ENCODE results near the gene GPR173. TPM values are rescaled to one million over a fixed set of nuclear protein-coding genes. Genes with fewer than 3 reads are reported as not detected.

The GPR173 gene
- polyA plus RNA-seq, 10 donors, result 5.1 to 14.4 (median 7.3) TPM

DNA sequence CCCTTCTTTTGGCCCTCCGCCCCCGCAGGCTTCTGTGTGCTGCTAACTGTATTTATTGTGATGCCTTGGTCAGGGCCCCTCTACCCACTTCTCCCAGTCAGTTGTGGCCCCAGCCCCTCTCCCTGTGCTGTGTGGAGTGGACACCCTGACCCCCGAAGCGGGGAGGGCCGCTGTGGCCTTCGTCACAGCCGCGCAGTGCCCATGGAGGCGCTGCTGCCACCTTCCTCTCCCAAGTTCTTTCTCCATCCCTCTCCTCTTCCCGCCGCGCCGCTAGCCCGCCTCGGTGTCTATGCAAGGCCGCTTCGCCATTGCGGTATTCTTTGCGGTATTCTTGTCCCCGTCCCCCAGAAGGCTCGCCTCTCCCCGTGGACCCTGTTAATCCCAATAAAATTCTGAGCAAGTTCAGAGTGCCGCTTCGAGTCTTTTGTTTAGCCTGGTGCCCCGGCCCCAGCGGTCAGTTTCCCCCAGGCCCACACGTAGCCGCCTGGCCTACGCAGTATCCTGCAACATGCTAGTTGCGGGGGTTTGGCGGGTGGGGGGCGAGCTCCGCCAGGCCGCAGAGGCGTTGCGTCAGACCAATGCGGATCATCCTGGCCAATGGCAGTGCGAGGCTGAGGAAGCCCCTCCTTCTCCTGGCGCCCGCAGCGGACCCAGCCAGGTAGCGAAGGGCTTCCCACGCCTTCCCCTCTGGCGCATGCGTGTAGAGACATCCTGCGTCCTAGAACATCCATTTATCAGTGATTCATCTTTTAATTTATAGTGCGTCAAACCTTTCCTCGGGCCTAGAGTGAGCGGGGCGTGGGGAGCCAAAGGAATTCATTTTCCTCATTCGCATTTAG, 39.8 kb downstream of the GPR173 start:
- DNase-seq, result peak; percentile 76 to 88 (median 80)

DNA sequence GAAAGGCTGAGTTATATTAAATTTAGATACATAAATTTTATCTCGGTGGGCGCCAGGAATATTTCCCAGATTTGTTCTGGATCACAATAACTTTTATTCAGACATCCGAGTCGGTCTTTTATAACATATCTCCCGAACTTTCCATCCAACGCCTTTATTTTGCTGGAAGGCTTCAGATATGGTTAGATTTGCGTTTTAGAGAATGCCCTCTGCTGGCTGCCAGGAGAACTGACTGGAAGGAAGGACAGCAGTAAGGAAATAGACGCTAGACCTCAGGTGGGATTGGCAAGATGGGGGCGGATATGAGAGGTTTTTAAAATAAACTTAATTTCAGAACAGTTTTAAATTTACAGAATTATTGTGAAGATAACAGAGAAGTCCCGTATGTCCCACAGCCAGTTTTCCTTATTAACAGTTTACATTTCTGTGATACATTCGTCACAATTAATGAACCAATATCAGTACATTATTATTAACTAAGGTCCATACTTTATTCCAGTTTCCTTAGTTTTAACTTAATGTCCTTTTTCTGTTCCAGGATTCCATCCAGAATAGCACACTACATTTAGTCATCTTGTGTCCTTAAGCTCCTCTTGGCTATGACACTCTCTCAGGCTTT, 40.7 kb downstream of the GPR173 start:
- DNase-seq, result peak; percentile 56 to 75 (median 59)

DNA sequence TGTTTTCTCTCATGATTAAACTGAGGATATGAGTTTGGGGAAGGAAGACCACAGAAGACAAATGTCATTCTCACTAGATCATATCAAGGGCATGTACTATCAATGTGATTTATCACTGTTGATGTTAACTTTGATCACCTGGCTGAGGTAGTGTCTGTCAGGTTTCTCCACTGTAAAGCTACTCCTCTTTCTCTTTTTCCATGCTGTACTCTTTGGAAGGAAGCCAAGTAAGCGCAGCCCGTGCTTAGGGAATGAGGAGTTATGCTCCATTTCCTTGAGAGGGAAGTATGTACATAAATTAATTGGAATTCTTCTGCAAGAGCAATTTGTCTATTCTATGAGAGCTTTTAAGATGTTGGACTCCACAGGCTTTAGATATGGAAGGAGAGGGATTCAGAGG, 41.3 kb downstream of the GPR173 start:
- DNase-seq, result no peak

DNA sequence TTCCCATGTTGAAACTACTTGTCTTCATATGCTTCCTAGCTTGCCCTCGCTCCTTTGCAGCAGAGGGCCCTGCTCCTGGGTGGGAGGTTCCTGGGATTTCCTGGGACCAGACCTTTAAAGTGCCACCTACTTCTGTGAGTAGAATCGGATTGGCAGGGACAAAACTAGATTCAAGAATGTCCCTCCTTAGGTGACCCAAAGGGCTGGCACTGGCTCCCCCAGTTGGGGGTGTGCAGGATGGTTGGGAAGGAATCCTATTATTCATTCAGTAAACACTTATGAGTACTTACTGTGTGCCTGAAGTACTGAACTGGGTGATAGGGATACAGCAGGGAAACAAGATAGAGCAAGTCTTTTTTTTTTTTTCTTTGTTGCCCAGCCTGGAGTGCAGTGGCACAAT, 42.8 kb downstream of the GPR173 start:
- DNase-seq, result no peak

DNA sequence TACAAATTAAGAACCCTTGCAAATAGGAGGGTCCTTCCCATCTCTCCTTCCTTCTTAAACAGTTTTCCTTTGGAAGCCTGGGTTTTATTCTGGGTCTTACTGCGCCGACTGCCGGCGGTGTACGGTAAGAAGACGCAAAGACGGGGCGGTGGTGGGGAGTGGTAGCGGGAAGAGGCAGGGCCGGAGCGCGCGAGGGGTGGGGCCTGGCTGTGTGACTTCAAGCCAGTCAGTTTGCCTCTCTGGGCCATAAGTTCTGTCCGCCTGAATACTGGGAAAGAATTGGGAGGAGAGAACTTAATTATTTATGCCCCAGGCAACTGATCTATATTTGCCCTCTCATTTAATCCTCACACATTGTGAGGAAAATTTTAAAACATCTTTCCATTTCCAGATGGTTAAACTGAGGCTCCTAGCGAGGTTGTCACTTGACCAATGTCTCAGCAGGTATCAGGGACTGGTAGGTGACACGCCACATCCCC, 44.6 kb downstream of the GPR173 start:
- DNase-seq, result peak; percentile 60 to 85 (median 71)

DNA sequence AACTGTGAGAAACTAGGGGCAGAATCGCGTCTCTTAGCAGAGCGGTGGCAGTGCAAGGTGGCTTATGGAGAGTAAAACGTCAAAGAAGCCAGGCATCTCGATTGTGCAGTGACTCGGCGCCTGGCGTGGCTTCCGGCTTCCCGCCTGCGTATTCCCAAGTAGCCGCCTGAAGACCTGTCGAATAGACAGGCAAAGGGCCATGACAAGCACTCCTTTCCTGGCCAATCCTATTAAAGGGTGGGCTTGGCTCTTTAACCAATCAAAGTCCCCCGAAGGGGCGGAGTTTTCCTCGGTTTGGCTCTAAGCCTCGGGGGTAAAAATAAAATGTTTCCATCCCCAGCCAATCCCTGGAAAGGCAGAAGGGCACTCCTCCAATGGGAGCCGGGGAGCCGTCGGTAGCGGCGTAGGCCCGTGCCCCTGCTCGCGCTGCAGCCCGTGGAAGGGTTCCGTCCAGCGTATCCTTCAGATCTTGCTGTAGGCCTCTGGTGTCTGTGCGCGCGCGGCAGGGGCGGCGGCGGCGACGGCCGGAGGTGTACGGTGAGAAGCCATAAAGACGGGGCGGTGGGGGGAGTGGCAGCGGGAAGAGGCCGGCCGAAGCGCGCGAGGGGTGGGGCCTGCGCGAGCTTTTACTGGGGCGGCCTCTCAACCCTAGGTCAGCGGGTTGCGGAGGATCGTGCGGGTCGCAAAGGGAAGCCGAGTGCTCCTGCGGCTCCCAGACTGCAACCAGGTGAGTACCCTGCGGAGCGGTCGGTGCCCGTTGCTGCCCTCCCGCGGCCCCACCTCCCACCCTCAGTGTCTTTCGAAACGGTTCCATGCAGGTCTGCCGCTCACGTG, 45.4 kb downstream of the GPR173 start, which contains the start of gene KANTR:
TSS of gene KANTR (plus strand) at position 395 of the 834 bp plus-strand sequence. CDS start 30,131 bp downstream, outside the sequence.
- DNase-seq, result peak; percentile 93 to 96 (median 95)

DNA sequence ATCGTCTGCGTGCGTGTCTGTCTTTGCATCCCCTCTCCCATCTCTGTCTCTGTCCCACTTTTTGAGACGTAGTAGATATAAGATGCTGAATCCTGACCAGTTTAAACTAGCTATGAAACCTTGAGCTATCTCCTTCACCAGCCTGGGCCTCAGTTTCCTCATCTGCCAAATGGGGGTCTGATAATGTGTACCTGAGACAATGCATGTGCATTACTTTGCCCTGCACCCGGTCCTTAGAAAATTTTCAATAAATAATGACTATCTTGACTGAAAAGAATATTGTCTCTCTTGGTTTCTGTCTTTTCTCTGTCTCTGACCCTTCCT, 46.0 kb downstream of the GPR173 start:
- DNase-seq, result no peak

DNA sequence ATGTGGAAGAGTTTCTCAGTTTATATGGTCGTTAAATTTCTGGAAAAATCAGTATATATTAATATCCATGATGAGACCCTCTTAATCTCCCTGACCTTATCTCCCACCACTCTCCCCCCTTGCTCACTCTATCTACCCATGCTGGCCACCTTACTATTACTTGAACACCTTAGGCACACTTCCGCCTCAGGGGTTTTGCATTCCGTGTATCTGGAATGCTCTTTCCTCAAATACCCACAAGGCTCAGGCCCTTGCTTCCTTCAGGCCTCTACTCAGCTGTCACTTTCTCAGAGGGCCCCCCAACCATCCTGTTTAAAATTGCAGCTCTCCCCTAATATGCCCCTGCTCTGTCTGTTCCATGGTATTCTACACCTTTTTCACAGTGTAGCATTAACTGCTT, 47.2 kb downstream of the GPR173 start:
- DNase-seq, result no peak

DNA sequence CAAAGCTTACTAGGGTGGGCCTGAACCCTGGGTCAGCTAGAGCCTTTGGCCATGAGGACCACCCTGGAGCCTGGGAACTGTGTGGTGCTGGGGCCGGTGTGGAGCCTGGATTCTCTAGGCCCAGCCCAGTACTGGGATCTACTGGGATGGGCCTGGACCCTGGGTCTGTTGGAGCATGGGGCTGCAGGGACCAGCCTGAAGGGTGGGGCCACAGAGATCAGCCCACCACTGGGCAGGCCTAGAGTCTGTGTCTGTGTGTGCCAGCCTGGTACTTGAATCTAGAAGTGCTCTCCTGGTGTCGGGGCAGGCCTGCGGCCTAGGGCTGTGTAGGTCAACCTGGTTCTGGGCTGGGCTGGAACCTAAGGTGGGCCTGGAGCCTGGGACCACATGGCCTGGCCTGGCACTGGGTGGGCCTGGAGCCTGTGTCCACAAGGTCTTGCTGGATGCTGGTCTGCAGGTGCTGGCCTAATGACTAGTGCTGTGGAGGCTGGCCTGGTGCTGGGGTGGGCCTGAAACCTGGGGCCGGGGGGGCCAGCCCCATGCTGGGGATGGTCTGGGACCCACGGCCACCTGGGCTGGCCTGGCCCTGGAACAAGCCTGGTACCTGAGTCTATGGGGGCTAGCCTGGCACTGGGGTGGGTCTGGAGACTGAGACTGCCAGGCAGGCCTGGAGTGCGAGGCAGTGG, 66.4 kb downstream of the GPR173 start:
- no peak for DNase-seq

DNA sequence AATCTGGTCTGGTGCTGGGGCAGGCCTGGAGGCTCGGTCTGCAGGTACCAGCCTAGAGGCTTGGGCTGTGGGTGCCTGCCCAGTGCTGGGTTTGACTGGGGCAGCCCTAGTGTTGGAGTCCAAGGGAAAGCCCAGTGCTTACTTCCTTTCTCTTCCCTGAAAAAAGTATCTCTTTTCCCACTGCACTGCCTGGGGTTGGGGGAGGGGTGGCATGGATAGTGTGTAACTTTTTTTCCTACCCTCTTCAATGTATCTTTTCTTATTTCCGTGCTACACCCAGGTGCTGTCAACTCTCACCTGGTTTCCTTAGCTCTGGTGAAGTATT, 66.9 kb downstream of the GPR173 start:
- no peak for DNase-seq

DNA sequence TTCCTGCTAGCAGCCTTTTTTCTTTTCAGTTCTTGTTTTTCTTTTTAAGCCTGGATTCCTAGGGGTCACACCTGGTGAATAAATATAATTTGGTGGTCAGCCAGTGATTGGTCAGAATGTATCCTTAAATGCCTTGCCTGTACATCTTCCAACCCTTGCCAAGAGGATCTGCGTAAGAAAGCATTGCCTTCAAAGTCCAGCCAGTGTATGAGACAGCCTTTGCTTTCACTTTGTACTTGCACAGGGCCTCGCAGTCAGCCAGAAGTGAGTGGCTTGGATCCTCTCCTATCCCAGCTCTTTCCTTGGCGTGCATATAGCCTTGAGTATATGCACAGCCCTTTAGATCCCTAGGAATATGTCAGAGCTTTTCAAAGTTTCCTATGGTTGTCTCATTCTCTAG, 67.5 kb downstream of the GPR173 start:
- DNase-seq, result peak in 2 of 3 donors; percentile 52 to 78

DNA sequence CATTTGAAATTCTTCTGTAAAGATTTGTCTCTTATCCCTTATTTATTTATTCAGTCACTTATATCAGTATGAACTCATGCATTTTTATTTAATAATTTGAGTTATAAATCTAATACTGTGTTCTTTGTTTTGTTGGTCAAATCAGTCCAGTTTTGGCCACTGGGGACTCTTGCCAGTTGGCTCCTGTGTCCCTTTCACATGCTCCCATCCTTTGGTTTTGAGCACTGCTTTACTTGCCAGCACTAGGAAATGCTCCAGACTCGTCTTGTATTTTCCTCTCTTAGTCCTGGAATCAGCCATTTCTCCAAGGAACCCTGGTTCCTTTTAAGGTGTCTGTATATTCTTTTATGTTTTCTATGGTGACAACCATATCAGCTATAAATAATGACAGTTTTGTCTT, 73.4 kb downstream of the GPR173 start:
- peak in 1 of 3 donors; percentile 14 for DNase-seq

DNA sequence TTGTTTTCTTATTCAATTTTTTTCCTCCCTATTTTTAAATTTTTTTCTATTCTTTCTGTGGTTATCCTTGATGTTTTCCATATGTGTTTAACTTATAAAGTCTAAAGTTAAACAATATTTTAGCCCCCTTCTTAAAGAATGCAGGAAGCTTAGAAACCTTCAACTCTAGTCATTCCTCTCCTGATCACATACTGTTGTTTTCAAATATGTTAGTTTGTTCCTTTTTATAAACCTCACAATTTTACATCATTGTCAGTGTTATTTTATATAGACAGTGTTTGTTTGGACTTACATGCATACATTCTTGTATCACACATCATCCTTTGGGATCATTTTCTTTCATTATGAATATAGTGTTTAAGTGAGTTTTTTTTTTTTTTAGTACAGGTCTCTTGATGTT, 76.9 kb downstream of the GPR173 start:
- no peak for DNase-seq

DNA sequence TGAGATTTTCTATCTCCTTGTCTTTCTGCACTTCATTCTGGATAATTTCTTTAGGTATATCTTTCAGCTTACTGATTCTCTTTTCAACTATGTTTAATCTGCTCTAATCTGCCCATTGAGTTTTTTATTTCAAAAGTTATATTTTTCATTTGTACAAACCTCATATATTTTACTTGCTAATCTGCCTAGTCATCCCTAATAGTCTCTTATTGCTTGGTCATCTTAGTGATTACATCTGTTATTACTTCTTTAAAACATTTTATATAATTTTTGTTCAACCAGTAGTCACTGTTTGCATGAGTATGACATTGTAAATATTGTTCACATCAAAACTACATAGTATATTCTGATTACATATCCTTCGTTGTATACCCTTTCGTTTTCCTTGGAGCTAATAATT, 77.8 kb downstream of the GPR173 start:
- no peak for DNase-seq

DNA sequence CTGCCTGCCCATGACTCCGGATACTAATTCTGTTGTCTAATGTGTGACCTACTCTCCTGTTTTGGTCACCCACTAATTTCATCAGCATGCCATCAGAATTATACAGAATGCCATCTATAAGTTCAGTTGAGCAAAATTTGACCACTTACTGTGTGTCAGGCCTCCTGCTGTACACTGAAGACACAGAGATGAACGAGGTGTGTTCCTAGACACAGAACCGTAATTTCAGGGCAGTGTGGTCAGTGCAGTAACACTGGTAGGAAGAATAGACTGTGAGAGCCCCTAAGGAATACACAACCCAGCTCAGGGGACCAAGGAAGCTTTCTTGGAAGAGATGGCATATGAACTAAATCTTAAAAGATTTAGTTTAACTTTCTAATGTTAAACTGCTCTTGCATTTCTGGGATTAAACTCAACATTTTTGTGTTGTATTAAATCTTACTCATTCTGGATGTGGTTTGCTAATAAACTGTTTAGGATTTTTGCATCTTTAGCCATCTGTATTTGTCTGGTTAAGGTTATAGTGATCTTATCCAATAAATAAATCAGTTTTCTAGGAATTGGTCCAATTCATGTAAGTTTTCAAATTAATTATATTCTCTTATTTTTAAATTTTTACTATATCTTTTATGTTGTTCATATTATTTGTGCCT, 79.6 kb downstream of the GPR173 start:
- no peak for DNase-seq

Other genes starting within 250 kb of the GPR173 start
- gene XAGE5, start 237.5 kb upstream of the GPR173 start, polyA plus RNA-seq (ENCODE audit: insufficient read length in 10 of 10), result not detected
- gene XAGE3, start 180.7 kb upstream of the GPR173 start, polyA plus RNA-seq (ENCODE audit: insufficient read length in 10 of 10), result under 1 TPM in 1 of 10 donors, not detected in 9; 0.31 TPM
- 10 to 100 TPM; 13.1 to 19.6 (median 16.5) TPM for gene FAM156B, start 151.5 kb upstream of the GPR173 start, polyA plus RNA-seq (ENCODE audit: insufficient read length in 10 of 10)
- gene FAM156A, start 90.3 kb upstream of the GPR173 start, polyA plus RNA-seq (ENCODE audit: insufficient read length in 10 of 10), result 10 to 100 TPM; 14.3 to 53.5 (median 22.0) TPM
- 10 to 100 TPM; 12.6 to 21.7 (median 14.3) TPM for gene TSPYL2, start 33.6 kb downstream of the GPR173 start, polyA plus RNA-seq (ENCODE audit: insufficient read length in 10 of 10)
- gene KANTR, start 45.4 kb downstream of the GPR173 start, polyA plus RNA-seq (ENCODE audit: insufficient read length in 10 of 10), result 10 to 100 TPM in 3 of 10 donors, 1 to 10 TPM in 7; 4.7 to 22.2 (median 7.7) TPM
- 10 to 100 TPM; 31.5 to 60.3 (median 39.8) TPM for gene KDM5C, start 176.4 kb downstream of the GPR173 start, polyA plus RNA-seq (ENCODE audit: insufficient read length in 10 of 10)
- 10 to 100 TPM in 9 of 10 donors, 1 to 10 TPM in 1; 8.2 to 22.4 (median 18.1) TPM for gene IQSEC2, start 232.8 kb downstream of the GPR173 start, polyA plus RNA-seq (ENCODE audit: insufficient read length in 10 of 10)

All from muscle of back (tissue), 11 donors.